ENCODE results near the gene CECR2.

DNA sequence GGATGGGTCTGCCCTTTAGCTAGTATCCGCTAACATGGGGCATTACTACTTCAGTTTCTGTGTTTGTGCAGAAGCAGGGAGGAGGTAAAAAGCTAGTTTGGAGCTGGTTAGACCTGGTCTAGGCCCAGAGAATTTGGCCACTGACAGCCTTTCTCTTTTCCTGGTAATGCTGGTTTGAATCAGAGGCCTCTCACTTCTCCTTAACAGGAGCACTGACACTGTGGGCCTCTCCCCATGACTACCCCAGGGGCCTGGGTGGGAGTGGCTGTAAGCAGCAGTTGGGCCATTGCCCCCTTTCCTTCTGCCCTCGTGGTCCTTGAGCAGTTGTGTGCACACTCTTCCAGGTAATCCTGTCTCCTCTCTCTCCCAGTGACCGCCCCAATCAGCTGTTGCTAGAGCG is 185.6 kb downstream of the CECR2 start:
- TF ChIP-seq CTCF (IDR thresholded peaks at IDR 0.05) (no peak), TAF1 (IDR thresholded peaks at IDR 0.05; ENCODE audit: borderline replicate concordance, low read depth, low read length) (no peak), RAD21 (IDR thresholded peaks at IDR 0.05; ENCODE audit: low read length) (no peak), EP300 (IDR thresholded peaks at IDR 0.05; ENCODE audit: borderline replicate concordance in 1 of 2, low read depth in 1 of 2, low read length in 1 of 2) (no peak), FOXM1 (IDR thresholded peaks at IDR 0.05; ENCODE audit: low read depth) (no peak)
